ENCODE results near the gene ZSWIM6.

GRCh38 chr5:61402970-61403900, 71.2 kb downstream of the ZSWIM6 start:
- TF ChIP-seq CTCF (conservative IDR thresholded peaks at IDR 0.05; ENCODE audit: low read depth in 2 of 2): no peak
- TF ChIP-seq POLR2AphosphoS5 (IDR thresholded peaks at IDR 0.05; ENCODE audit: low read depth): no peak
- TF ChIP-seq REST (IDR thresholded peaks at IDR 0.05; ENCODE audit: unreplicated experiment): no peak
- no peak for TF ChIP-seq EZH2phosphoT487 (IDR thresholded peaks at IDR 0.05; ENCODE audit: unreplicated experiment)
- TF ChIP-seq EZH2 (IDR thresholded peaks at IDR 0.05; ENCODE audit: low read depth, unreplicated experiment): no peak
- TF ChIP-seq JUNB (IDR thresholded peaks at IDR 0.05; ENCODE audit: unreplicated experiment): no peak
- TF ChIP-seq CREB1 (CRISPR knock-in tag; IDR thresholded peaks at IDR 0.05; ENCODE audit: low read depth): no peak
- no peak for TF ChIP-seq STAT1 (IDR thresholded peaks at IDR 0.05; ENCODE audit: unreplicated experiment)
- TF ChIP-seq ZNF331 (CRISPR knock-in tag; IDR thresholded peaks at IDR 0.05; ENCODE audit: low read depth): no peak
- no peak for TF ChIP-seq NANOG (IDR thresholded peaks at IDR 0.05; ENCODE audit: borderline replicate concordance)

All from GM23338 (cell line).